GM23338 (cell line): ENCODE results near the gene RPL22. TPM values are rescaled to one million over a fixed set of nuclear protein-coding genes. Genes with fewer than 3 reads are reported as not detected.

Experiments used
- ATAC-seq: fragments of 200-7000 bp; cut with Tn5 transposase; 3 replicates; pipeline ENCODE4 v1.9.1; 2020
- DNase-seq: peaks from one replicate; pipeline ENCODE4 v3.0.0-alpha.2; 2015; ENCODE audit warnings: low spot score
- H2AFZ ChIP-seq: fragments of 200-600 bp; sonication (generic); 2 replicates; pipeline ENCODE4 v1.8.0; 2016; ENCODE audit warnings: antibody characterized with exemption, mild to moderate bottlenecking, moderate library complexity
- H3F3A ChIP-seq: fragments of 200-600 bp; sonication (generic); replicated peaks from 2 replicates; pipeline ENCODE4 v1.8.0; 2017; ENCODE audit warnings: antibody characterized with exemption, mixed run types, low read depth
- H3K27ac ChIP-seq: fragments of 200-600 bp; sonication (generic); 2 replicates; pipeline ENCODE4 v1.6.1; 2016; ENCODE audit warnings: low read depth
- H3K27me3 ChIP-seq: fragments of 200-600 bp; sonication (generic); 2 replicates; pipeline ENCODE4 v1.8.0; 2016; ENCODE audit warnings: mild to moderate bottlenecking, mixed run types, moderate library complexity; ENCODE audit not compliant: insufficient read depth
- H3K36me3 ChIP-seq: fragments of 200-600 bp; sonication (generic); 2 replicates; pipeline ENCODE4 v1.8.0; 2016; ENCODE audit warnings: mild to moderate bottlenecking; ENCODE audit not compliant: insufficient read depth
- H3K4me1 ChIP-seq: fragments of 200-600 bp; sonication (generic); 2 replicates; pipeline ENCODE4 v1.8.0; 2016; ENCODE audit warnings: mild to moderate bottlenecking, moderate library complexity; ENCODE audit not compliant: insufficient read depth
- H3K4me2 ChIP-seq: fragments of 200-600 bp; sonication (generic); 2 replicates; pipeline ENCODE4 v1.7.1; 2017; ENCODE audit warnings: mixed run types
- H3K4me3 ChIP-seq: fragments of 200-600 bp; sonication (generic); 2 replicates; pipeline ENCODE4 v1.6.1; 2016; ENCODE audit warnings: mixed run types
- H3K79me2 ChIP-seq: fragments of 200-600 bp; sonication (generic); replicated peaks from 2 replicates; pipeline ENCODE4 v1.8.0; 2017; ENCODE audit warnings: mild to moderate bottlenecking; ENCODE audit not compliant: insufficient read depth
- H3K9me2 ChIP-seq: fragments of 200-600 bp; sonication (generic); 2 replicates; pipeline ENCODE4 v1.8.0; 2017; ENCODE audit not compliant: insufficient read depth
- H4K20me1 ChIP-seq: fragments of 200-600 bp; sonication (generic); replicated peaks from 2 replicates; pipeline ENCODE4 v1.8.0; 2017; ENCODE audit warnings: mild to moderate bottlenecking; ENCODE audit not compliant: insufficient read depth
- H3K27ac Mint-ChIP-seq: 2 replicates; pipeline ENCODE4 v1.8.0; 2020; ENCODE audit warnings: inconsistent platforms, mild to moderate bottlenecking, moderate library complexity, mixed read lengths
- H3K27me3 Mint-ChIP-seq: 3 replicates; pipeline ENCODE4 v1.8.0; 2022; ENCODE audit warnings: low read depth, mild to moderate bottlenecking, moderate library complexity, mixed read lengths, inconsistent platforms; ENCODE audit not compliant: insufficient read depth, poor library complexity
- H3K36me3 Mint-ChIP-seq: 3 replicates; pipeline ENCODE4 v1.8.0; 2021; ENCODE audit warnings: low read depth, mild to moderate bottlenecking, inconsistent platforms, moderate library complexity, mixed read lengths
- H3K4me1 Mint-ChIP-seq: 3 replicates; pipeline ENCODE4 v1.8.0; 2020; ENCODE audit warnings: mild to moderate bottlenecking, inconsistent platforms, mixed read lengths
- H3K4me3 Mint-ChIP-seq: 3 replicates; pipeline ENCODE4 v1.8.0; 2021; ENCODE audit warnings: moderate library complexity, mild to moderate bottlenecking, inconsistent platforms, mixed read lengths
- H3K9me3 Mint-ChIP-seq: 3 replicates; pipeline ENCODE4 v1.8.0; 2020; ENCODE audit warnings: moderate library complexity, mild to moderate bottlenecking, inconsistent platforms, mixed read lengths
- CREB1 ChIP-seq: fragments of 250-450 bp; sonication (Bioruptor Pico); IDR thresholded peaks from 2 replicates; pipeline ENCODE4 v1.5.0; 2020; ENCODE audit warnings: low read depth, mild to moderate bottlenecking, moderate library complexity
- EZH2 ChIP-seq: fragments of 200-600 bp; sonication (generic); IDR thresholded peaks from one replicate; pipeline ENCODE4 v1.8.0; 2017; ENCODE audit warnings: antibody characterized with exemption, mild to moderate bottlenecking, low read depth; ENCODE audit not compliant: unreplicated experiment
- EZH2phosphoT487 ChIP-seq: fragments of 200-600 bp; sonication (generic); IDR thresholded peaks from one replicate; pipeline ENCODE4 v1.8.1; 2018; ENCODE audit warnings: antibody characterized with exemption; ENCODE audit not compliant: unreplicated experiment
- JUNB ChIP-seq: IDR thresholded peaks from one replicate; pipeline ENCODE4 v1.6.1; 2016; ENCODE audit warnings: antibody characterized with exemption; ENCODE audit not compliant: unreplicated experiment
- NANOG ChIP-seq: IDR thresholded peaks from 2 replicates; pipeline ENCODE4 v1.6.1; 2016; ENCODE audit warnings: antibody characterized with exemption, borderline replicate concordance
- POLR2AphosphoS5 ChIP-seq: IDR thresholded peaks from 2 replicates; pipeline ENCODE4 v1.6.1; 2016; ENCODE audit warnings: antibody characterized with exemption, low read depth
- STAT1 ChIP-seq: IDR thresholded peaks from one replicate; pipeline ENCODE4 v1.6.1; 2016; ENCODE audit warnings: antibody characterized with exemption; ENCODE audit not compliant: unreplicated experiment
- ZNF114 ChIP-seq: fragments of 250-450 bp; sonication (Bioruptor Pico); IDR thresholded peaks from 2 replicates; pipeline ENCODE4 v1.5.0; 2020; ENCODE audit warnings: mild to moderate bottlenecking, moderate library complexity
- ZNF331 ChIP-seq: fragments of 250-450 bp; sonication (Bioruptor Pico); IDR thresholded peaks from 2 replicates; pipeline ENCODE4 v1.5.0; 2020; ENCODE audit warnings: low read depth, mild to moderate bottlenecking, moderate library complexity
- polyA plus RNA-seq: library from polyadenylated mRNA; unstranded; fragments of >200 nt; fragmentation: Nextera tagmentation; extraction: Ambion mirVana; gene quantifications from 2 replicates; pipeline ENCODE4 v1.2.1, GENCODE V29; 2016
- total RNA-seq: library from RNA; depleted of rRNA; stranded (reverse); fragments of >200 nt; shearing (Covaris generic); gene quantifications from 2 replicates; pipeline ENCODE4 v1.2.3, GENCODE V29; 2014
- TF ChIP-seq, protein P1 (sequence below): IDR thresholded peaks from one replicate; pipeline ENCODE4 v1.6.1; 2018; ENCODE audit warnings: antibody characterized with exemption; ENCODE audit not compliant: unreplicated experiment
- TF ChIP-seq, protein P2 (sequence below): IDR thresholded peaks from 2 replicates; pipeline ENCODE4 v1.6.1; 2016; ENCODE audit warnings: antibody characterized with exemption
- TF ChIP-seq, protein P3 (sequence below), 2 experiments: fragments of 200-600 bp in 1 of 2; sonication (generic) in 1 of 2; conservative IDR thresholded peaks; 2 replicates each; pipeline versions ENCODE4 v1.5.1 to v1.6.1; 2016 to 2017; ENCODE audit warnings: antibody characterized with exemption in 2 of 2, low read depth in 2 of 2, mild to moderate bottlenecking in 2 of 2, moderate library complexity in 1 of 2
- TF ChIP-seq, protein P4 (sequence below): fragments of 250-450 bp; sonication (Bioruptor Pico); IDR thresholded peaks from 2 replicates; pipeline ENCODE4 v1.5.0; 2020; ENCODE audit warnings: mild to moderate bottlenecking, moderate library complexity

RPL22 gene
- total and polyA plus RNA-seq, 2 experiments from 2014 or later = 145 to 818 TPM

DNA sequence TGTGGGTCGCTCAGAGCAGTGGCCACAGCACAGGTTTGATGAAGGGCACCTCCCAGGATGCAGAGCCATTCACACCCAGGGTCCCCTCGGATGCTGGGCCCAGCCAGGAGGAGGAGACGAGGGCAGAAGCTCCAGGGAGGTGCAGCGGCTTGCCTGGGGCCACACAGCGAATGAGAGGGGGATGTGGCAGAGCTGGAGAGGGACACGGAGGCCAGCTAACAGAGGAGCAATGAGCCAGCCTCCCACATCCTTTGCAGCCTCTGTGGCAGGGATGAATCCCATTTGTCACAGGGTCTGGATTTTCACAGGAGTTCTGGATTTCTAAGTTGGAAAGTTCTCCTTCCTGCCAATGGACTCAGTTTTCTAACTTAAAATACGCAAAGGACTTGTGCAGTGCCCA, 55.2 kb downstream of the RPL22 start:
- Mint-ChIP-seq H3K36me3 (no peaks in the 10 kb centered on the region), H3K27me3 (peaks cover 17% of the 10 kb centered on the region), H3K4me1 (peaks cover 5% of the 10 kb centered on the region; the same call in 2 of the 3 replicates), H3K4me3 (no peak overlapping the region), H3K27ac (no peak overlapping the region), H3K9me3 (no peaks in the 10 kb centered on the region)
- H3K36me3 ChIP-seq = no peaks in the 10 kb centered on the region
- H3K27ac ChIP-seq = no peak overlapping the region
- no peaks in the 10 kb centered on the region for H4K20me1 ChIP-seq
- H3K27me3 ChIP-seq = peaks cover 15% of the 10 kb centered on the region
- DNase-seq (no peak), ATAC-seq (no peak)
- no peak overlapping the region for H3K4me2 ChIP-seq
- H2AFZ ChIP-seq = no peak overlapping the region
- TF ChIP-seq ZNF331 (CRISPR knock-in tag) (no peak), POLR2AphosphoS5 (no peak), EZH2phosphoT487 (no peak), STAT1 (no peak), NANOG (no peak), CREB1 (CRISPR knock-in tag) (no peak), JUNB (no peak), ZNF114 (no peak), EZH2 (no peak)
- TF ChIP-seq, protein P1, sequence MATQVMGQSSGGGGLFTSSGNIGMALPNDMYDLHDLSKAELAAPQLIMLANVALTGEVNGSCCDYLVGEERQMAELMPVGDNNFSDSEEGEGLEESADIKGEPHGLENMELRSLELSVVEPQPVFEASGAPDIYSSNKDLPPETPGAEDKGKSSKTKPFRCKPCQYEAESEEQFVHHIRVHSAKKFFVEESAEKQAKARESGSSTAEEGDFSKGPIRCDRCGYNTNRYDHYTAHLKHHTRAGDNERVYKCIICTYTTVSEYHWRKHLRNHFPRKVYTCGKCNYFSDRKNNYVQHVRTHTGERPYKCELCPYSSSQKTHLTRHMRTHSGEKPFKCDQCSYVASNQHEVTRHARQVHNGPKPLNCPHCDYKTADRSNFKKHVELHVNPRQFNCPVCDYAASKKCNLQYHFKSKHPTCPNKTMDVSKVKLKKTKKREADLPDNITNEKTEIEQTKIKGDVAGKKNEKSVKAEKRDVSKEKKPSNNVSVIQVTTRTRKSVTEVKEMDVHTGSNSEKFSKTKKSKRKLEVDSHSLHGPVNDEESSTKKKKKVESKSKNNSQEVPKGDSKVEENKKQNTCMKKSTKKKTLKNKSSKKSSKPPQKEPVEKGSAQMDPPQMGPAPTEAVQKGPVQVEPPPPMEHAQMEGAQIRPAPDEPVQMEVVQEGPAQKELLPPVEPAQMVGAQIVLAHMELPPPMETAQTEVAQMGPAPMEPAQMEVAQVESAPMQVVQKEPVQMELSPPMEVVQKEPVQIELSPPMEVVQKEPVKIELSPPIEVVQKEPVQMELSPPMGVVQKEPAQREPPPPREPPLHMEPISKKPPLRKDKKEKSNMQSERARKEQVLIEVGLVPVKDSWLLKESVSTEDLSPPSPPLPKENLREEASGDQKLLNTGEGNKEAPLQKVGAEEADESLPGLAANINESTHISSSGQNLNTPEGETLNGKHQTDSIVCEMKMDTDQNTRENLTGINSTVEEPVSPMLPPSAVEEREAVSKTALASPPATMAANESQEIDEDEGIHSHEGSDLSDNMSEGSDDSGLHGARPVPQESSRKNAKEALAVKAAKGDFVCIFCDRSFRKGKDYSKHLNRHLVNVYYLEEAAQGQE = no peak
- TF ChIP-seq, protein P2, sequence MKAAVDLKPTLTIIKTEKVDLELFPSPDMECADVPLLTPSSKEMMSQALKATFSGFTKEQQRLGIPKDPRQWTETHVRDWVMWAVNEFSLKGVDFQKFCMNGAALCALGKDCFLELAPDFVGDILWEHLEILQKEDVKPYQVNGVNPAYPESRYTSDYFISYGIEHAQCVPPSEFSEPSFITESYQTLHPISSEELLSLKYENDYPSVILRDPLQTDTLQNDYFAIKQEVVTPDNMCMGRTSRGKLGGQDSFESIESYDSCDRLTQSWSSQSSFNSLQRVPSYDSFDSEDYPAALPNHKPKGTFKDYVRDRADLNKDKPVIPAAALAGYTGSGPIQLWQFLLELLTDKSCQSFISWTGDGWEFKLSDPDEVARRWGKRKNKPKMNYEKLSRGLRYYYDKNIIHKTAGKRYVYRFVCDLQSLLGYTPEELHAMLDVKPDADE = no peak
- TF ChIP-seq, protein P3, sequence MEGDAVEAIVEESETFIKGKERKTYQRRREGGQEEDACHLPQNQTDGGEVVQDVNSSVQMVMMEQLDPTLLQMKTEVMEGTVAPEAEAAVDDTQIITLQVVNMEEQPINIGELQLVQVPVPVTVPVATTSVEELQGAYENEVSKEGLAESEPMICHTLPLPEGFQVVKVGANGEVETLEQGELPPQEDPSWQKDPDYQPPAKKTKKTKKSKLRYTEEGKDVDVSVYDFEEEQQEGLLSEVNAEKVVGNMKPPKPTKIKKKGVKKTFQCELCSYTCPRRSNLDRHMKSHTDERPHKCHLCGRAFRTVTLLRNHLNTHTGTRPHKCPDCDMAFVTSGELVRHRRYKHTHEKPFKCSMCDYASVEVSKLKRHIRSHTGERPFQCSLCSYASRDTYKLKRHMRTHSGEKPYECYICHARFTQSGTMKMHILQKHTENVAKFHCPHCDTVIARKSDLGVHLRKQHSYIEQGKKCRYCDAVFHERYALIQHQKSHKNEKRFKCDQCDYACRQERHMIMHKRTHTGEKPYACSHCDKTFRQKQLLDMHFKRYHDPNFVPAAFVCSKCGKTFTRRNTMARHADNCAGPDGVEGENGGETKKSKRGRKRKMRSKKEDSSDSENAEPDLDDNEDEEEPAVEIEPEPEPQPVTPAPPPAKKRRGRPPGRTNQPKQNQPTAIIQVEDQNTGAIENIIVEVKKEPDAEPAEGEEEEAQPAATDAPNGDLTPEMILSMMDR (conservative IDR thresholded peaks at IDR 0.05; ENCODE audit: low read depth in 2 of 2) = no peak
- TF ChIP-seq, protein P4, sequence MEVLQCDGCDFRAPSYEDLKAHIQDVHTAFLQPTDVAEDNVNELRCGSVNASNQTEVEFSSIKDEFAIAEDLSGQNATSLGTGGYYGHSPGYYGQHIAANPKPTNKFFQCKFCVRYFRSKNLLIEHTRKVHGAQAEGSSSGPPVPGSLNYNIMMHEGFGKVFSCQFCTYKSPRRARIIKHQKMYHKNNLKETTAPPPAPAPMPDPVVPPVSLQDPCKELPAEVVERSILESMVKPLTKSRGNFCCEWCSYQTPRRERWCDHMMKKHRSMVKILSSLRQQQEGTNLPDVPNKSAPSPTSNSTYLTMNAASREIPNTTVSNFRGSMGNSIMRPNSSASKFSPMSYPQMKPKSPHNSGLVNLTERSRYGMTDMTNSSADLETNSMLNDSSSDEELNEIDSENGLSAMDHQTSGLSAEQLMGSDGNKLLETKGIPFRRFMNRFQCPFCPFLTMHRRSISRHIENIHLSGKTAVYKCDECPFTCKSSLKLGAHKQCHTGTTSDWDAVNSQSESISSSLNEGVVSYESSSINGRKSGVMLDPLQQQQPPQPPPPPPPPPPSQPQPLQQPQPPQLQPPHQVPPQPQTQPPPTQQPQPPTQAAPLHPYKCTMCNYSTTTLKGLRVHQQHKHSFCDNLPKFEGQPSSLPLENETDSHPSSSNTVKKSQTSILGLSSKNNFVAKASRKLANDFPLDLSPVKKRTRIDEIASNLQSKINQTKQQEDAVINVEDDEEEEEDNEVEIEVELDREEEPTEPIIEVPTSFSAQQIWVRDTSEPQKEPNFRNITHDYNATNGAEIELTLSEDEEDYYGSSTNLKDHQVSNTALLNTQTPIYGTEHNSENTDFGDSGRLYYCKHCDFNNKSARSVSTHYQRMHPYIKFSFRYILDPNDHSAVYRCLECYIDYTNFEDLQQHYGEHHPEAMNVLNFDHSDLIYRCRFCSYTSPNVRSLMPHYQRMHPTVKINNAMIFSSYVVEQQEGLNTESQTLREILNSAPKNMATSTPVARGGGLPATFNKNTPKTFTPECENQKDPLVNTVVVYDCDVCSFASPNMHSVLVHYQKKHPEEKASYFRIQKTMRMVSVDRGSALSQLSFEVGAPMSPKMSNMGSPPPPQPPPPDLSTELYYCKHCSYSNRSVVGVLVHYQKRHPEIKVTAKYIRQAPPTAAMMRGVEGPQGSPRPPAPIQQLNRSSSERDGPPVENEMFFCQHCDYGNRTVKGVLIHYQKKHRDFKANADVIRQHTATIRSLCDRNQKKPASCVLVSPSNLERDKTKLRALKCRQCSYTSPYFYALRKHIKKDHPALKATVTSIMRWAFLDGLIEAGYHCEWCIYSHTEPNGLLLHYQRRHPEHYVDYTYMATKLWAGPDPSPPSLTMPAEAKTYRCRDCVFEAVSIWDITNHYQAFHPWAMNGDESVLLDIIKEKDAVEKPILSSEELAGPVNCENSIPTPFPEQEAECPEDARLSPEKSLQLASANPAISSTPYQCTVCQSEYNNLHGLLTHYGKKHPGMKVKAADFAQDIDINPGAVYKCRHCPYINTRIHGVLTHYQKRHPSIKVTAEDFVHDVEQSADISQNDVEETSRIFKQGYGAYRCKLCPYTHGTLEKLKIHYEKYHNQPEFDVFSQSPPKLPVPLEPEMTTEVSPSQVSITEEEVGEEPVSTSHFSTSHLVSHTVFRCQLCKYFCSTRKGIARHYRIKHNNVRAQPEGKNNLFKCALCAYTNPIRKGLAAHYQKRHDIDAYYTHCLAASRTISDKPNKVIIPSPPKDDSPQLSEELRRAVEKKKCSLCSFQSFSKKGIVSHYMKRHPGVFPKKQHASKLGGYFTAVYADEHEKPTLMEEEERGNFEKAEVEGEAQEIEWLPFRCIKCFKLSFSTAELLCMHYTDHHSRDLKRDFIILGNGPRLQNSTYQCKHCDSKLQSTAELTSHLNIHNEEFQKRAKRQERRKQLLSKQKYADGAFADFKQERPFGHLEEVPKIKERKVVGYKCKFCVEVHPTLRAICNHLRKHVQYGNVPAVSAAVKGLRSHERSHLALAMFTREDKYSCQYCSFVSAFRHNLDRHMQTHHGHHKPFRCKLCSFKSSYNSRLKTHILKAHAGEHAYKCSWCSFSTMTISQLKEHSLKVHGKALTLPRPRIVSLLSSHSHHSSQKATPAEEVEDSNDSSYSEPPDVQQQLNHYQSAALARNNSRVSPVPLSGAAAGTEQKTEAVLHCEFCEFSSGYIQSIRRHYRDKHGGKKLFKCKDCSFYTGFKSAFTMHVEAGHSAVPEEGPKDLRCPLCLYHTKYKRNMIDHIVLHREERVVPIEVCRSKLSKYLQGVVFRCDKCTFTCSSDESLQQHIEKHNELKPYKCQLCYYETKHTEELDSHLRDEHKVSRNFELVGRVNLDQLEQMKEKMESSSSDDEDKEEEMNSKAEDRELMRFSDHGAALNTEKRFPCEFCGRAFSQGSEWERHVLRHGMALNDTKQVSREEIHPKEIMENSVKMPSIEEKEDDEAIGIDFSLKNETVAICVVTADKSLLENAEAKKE (CRISPR knock-in tag) = no peak
- 0 out of 2 replicates have a peak, but pooled peaks cover 2% of the 10 kb centered on the region for H3F3A ChIP-seq
- no peak overlapping the region for H3K4me3 ChIP-seq
- peaks cover under 1% of the 10 kb centered on the region; the same call in 1 of the 2 replicates for H3K9me2 ChIP-seq
- no peaks in the 10 kb centered on the region for H3K4me1 ChIP-seq
- H3K79me2 ChIP-seq = no peaks in the 10 kb centered on the region
